ENCODE results near the gene POLR2L. TPM values are rescaled to one million over a fixed set of nuclear protein-coding genes. Genes with fewer than 3 reads are reported as not detected.
A peak's percentile ranks its signal among the peaks of the same experiment; 100 is the strongest.

POLR2L gene
- total RNA-seq, 1 experiment from 2014 or later = 673 TPM

DNA sequence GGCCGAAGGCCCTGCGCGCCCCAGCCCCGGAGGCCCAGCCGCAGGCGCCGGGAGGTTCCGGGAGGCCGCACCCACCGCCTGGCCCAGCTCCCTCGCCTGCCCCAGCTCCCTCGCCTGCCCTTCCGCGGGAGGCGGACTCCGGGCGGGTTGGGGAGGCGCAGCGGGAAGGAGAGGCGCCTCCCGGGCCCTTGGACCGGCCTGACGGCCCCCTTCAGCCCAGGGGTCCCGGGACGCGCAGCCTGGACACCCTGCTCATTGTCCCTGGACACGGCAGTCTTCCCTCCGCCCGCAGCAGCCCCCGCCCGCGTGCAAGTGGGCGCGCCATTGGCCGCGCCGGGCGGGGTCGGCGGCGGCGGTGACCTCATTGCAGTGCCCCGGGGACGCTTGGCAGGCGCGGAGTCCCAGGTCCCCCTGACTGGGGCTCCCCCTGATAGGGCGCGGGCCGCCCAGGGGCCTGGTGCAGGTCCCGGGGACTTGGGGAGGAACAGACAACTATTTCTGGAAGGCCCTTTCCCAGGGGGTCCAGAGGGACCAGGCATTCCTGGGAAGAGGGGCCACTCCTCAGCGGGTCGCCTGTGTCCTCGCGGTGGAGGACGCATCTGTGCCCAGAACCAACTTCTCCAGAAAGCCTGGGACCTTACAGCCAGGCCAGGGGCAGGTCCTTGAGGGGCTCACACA, 9.1 kb downstream of the POLR2L start:
- Histone ChIP-seq H3K27me3 (ENCODE audit: control insufficient read depth, insufficient read depth, low read length) (no peaks in the 10 kb centered on the region), H3K4me1 (ENCODE audit: control insufficient read depth, insufficient read depth, low read length) (peaks cover 58% of the 10 kb centered on the region), H3K27ac (ENCODE audit: low read length) (peak overlapping the region; percentile 93), H3K36me3 (ENCODE audit: control insufficient read depth, insufficient read depth, low read length) (peaks cover 5% of the 10 kb centered on the region; the same call in 1 of the 2 replicates), H3K4me3 (ENCODE audit: low read depth in 2 of 2, low read length in 2 of 2) (peak overlapping the region; percentile 78 to 89), H3K9me3 (ENCODE audit: control insufficient read depth, insufficient read depth, low read depth, low read length) (no peaks in the 10 kb centered on the region)
- intact Hi-C loops (cut with micrococcal nuclease; ENCODE audit: unreplicated experiment) = no loop called here
- ATAC-seq (no peak), DNase-seq (ENCODE audit: low read depth, low spot score) (no peak)
- POLR2A ChIA-PET = interaction anchor here (0.5 kb wide), 1 partner anchor 166 kb away, joined by 3 read pairs; no protein-coding TSS in a partner anchor
- in situ Hi-C loops (cut with HindIII; ENCODE audit: low pct_unique_long_range_greater_than_20kb, low sequenced_read_pairs) = no loop called here
- CTCF ChIA-PET = no interaction called here
- no TSS peak for BruUV-seq (replicated peaks)
- TF ChIP-seq TCF7L2 (IDR thresholded peaks at IDR 0.05; ENCODE audit: low read depth, low read length) (no peak), SIN3A (IDR thresholded peaks at IDR 0.05; ENCODE audit: borderline replicate concordance, insufficient read depth, low read depth, low read length) (peak; percentile 82; the same call in 1 of the 2 replicates)

DNA sequence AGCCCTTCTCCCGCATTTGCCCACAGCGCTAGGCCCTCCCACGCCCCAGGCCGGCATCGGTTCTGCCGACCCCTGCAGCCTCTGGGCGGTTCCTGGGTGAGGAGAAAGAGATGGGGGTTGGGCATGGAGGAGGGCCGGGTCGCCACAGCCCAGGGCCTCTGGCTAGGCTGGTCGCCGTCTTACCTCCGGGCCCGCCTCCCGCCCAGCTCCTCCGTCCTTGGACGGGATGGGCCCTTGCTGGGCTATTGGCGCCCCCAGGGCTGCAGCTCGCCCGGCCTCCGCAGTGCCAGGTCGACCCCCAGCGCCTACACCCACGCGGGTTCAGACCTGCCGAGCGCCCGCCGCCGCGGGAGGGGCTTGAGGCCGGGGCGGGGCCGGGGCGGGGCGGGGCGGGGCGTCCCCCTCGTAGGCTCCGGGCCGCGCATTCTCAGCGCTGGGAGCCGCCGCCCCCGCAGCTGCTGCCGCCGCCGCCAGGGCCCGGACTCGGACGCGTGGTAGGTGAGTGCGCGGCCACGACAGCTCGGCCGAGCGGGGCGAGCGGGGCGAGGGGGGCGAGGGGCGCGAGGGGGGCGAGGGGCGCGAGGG, 9.7 kb downstream of the POLR2L start, which contains the start of gene CD151:
Gene CD151 (plus strand): TSS at position 424 of the 585 bp plus-strand sequence. CDS start 3,118 bp downstream, outside the sequence.
- Histone ChIP-seq H3K27me3 (ENCODE audit: control insufficient read depth, insufficient read depth, low read length) (no peaks in the 10 kb centered on the region), H3K4me3 (ENCODE audit: low read depth in 2 of 2, low read length in 2 of 2) (peak within 1 kb of the TSS; percentile 78 to 89), H3K4me1 (ENCODE audit: control insufficient read depth, insufficient read depth, low read length) (peaks cover 59% of the 10 kb centered on the region), H3K27ac (ENCODE audit: low read length) (peak within 1 kb of the TSS; percentile 93), H3K36me3 (ENCODE audit: control insufficient read depth, insufficient read depth, low read length) (peaks cover 5% of the 10 kb centered on the region; the same call in 1 of the 2 replicates), H3K9me3 (ENCODE audit: control insufficient read depth, insufficient read depth, low read depth, low read length) (no peaks in the 10 kb centered on the region)
- TF ChIP-seq, protein P1, sequence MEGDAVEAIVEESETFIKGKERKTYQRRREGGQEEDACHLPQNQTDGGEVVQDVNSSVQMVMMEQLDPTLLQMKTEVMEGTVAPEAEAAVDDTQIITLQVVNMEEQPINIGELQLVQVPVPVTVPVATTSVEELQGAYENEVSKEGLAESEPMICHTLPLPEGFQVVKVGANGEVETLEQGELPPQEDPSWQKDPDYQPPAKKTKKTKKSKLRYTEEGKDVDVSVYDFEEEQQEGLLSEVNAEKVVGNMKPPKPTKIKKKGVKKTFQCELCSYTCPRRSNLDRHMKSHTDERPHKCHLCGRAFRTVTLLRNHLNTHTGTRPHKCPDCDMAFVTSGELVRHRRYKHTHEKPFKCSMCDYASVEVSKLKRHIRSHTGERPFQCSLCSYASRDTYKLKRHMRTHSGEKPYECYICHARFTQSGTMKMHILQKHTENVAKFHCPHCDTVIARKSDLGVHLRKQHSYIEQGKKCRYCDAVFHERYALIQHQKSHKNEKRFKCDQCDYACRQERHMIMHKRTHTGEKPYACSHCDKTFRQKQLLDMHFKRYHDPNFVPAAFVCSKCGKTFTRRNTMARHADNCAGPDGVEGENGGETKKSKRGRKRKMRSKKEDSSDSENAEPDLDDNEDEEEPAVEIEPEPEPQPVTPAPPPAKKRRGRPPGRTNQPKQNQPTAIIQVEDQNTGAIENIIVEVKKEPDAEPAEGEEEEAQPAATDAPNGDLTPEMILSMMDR (IDR thresholded peaks at IDR 0.05) = no peak
- TF ChIP-seq POLR2AphosphoS5 (IDR thresholded peaks at IDR 0.05; ENCODE audit: low read depth, low read length) (peak; percentile 59; the same call in 1 of the 2 replicates), SIN3A (IDR thresholded peaks at IDR 0.05; ENCODE audit: borderline replicate concordance, insufficient read depth, low read depth, low read length) (peak; percentile 80; the same call in 1 of the 2 replicates)
- CTCF ChIA-PET = no interaction called here
- BruUV-seq (replicated peaks) = no TSS peak
- in situ Hi-C loops (cut with HindIII; ENCODE audit: low pct_unique_long_range_greater_than_20kb, low sequenced_read_pairs) = no loop called here
- ATAC-seq = peak; percentile 23
- intact Hi-C loops (cut with micrococcal nuclease; ENCODE audit: unreplicated experiment) = no loop called here
- POLR2A ChIA-PET = no interaction called here
- DNase-seq (ENCODE audit: low read depth, low spot score) = no peak

DNA sequence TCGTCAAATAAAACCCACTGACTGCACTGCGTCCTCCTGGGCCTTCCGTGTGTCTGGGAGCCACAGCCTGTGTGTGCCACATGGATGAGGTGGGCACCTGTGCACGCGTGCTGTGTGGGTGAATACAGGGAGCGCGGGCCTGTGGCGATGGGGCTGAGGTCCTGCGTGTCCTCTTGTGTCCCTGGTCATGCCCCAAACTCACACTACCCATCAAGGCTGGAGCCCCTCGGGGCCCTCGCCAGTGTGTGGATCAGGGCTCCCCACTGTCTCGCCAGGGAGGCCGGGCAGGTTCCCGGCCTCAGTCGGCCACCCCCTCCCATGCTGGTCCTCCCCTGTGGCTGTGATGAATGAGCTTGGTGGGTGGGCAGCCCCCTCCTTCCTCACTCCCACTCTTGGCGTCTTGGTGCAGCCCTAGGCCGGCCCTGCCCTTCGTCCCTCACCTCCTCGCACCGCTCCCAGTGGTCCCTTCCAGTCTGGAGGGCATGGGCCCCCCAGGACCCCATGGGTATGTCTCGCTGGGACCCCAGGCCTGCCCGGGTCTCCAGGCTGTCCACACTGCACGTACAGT, 10.3 kb downstream of the POLR2L start:
- CTCF ChIA-PET = interaction anchor here (0.6 kb wide), 1 partner anchor 326 kb away, joined by 14 read pairs; no protein-coding TSS in a partner anchor

More for the DNA sequence above, 10.3 kb downstream of the POLR2L start:
- TF ChIP-seq TCF7L2 (IDR thresholded peaks at IDR 0.05; ENCODE audit: low read depth, low read length) = no peak
- TF ChIP-seq, protein P1 (IDR thresholded peaks at IDR 0.05) = no peak
- no peak for TF ChIP-seq POLR2AphosphoS5 (IDR thresholded peaks at IDR 0.05; ENCODE audit: low read depth, low read length)
- TF ChIP-seq, protein P2, sequence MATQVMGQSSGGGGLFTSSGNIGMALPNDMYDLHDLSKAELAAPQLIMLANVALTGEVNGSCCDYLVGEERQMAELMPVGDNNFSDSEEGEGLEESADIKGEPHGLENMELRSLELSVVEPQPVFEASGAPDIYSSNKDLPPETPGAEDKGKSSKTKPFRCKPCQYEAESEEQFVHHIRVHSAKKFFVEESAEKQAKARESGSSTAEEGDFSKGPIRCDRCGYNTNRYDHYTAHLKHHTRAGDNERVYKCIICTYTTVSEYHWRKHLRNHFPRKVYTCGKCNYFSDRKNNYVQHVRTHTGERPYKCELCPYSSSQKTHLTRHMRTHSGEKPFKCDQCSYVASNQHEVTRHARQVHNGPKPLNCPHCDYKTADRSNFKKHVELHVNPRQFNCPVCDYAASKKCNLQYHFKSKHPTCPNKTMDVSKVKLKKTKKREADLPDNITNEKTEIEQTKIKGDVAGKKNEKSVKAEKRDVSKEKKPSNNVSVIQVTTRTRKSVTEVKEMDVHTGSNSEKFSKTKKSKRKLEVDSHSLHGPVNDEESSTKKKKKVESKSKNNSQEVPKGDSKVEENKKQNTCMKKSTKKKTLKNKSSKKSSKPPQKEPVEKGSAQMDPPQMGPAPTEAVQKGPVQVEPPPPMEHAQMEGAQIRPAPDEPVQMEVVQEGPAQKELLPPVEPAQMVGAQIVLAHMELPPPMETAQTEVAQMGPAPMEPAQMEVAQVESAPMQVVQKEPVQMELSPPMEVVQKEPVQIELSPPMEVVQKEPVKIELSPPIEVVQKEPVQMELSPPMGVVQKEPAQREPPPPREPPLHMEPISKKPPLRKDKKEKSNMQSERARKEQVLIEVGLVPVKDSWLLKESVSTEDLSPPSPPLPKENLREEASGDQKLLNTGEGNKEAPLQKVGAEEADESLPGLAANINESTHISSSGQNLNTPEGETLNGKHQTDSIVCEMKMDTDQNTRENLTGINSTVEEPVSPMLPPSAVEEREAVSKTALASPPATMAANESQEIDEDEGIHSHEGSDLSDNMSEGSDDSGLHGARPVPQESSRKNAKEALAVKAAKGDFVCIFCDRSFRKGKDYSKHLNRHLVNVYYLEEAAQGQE (IDR thresholded peaks at IDR 0.05; ENCODE audit: insufficient read depth in 1 of 2, low read depth in 2 of 2, low read length in 1 of 2) = no peak
- no peak for TF ChIP-seq SIN3A (IDR thresholded peaks at IDR 0.05; ENCODE audit: borderline replicate concordance, insufficient read depth, low read depth, low read length)
- in situ Hi-C loops (cut with HindIII; ENCODE audit: low pct_unique_long_range_greater_than_20kb, low sequenced_read_pairs) (no loop called here), intact Hi-C loops (cut with micrococcal nuclease; ENCODE audit: unreplicated experiment) (no loop called here)
- DNase-seq (ENCODE audit: low read depth, low spot score) = no peak
- H3K27me3 ChIP-seq (ENCODE audit: control insufficient read depth, insufficient read depth, low read length) = no peaks in the 10 kb centered on the region
- peaks cover 5% of the 10 kb centered on the region; the same call in 1 of the 2 replicates for H3K36me3 ChIP-seq (ENCODE audit: control insufficient read depth, insufficient read depth, low read length)
- POLR2A ChIA-PET = interaction anchor here (1.5 to 2.5 kb wide), 2 partner anchors 13 to 16 kb away, joined by 4 to 8 read pairs; no protein-coding TSS in a partner anchor
- ATAC-seq = no peak
- BruUV-seq (replicated peaks) = no TSS peak
- peak overlapping the region; percentile 79 for H3K27ac ChIP-seq (ENCODE audit: low read length)
- H3K9me3 ChIP-seq (ENCODE audit: control insufficient read depth, insufficient read depth, low read depth, low read length) = no peaks in the 10 kb centered on the region
- H3K4me1 ChIP-seq (ENCODE audit: control insufficient read depth, insufficient read depth, low read length) = peaks cover 56% of the 10 kb centered on the region
- H3K4me3 ChIP-seq (ENCODE audit: low read depth in 2 of 2, low read length in 2 of 2) = peak overlapping the region; percentile 78 to 82
